Heart left ventricle (tissue), 16 donors: Measurements from ENCODE around the gene SPATA4. TPM values are rescaled to one million over a fixed set of nuclear protein-coding genes. Genes with fewer than 3 reads are reported as not detected.

Source experiments
- ATAC-seq, 4 donors: fragments of 200-7000 bp; cut with Tn5 transposase; one replicate each; pipeline ENCODE4 v1.9.1; 2020 to 2022; ENCODE audit warnings: moderate library complexity in 4 of 4, mild to moderate bottlenecking in 3 of 4, moderate number of reproducible peaks in 1 of 4
- DNase-seq, 5 donors: peaks; one replicate each; pipeline ENCODE4 v3.0.0-alpha.2; 2020
- H3K27ac ChIP-seq, 12 donors: fragments of 200-600 bp; sonication (generic) in 4 of 12; one replicate each; pipeline versions ENCODE4 v1.5.0 to v1.8.0; 2016 to 2022; ENCODE audit warnings: mild to moderate bottlenecking in 2 of 12
- H3K27me3 ChIP-seq, 9 donors: fragments of 200-600 bp; sonication (generic) in 2 of 9; one replicate each; pipeline versions ENCODE4 v1.5.1 to v1.8.0; 2016 to 2022; ENCODE audit warnings: mild to moderate bottlenecking in 3 of 9
- H3K36me3 ChIP-seq, 9 donors: fragments of 200-600 bp; sonication (generic) in 2 of 9; one replicate each; pipeline versions ENCODE4 v1.5.0 to v1.8.0; 2018 to 2022; ENCODE audit warnings: mild to moderate bottlenecking in 2 of 9
- H3K4me1 ChIP-seq, 12 donors: fragments of 200-600 bp; sonication (generic) in 4 of 12; one replicate each; pipeline versions ENCODE4 v1.5.0 to v1.8.0; 2016 to 2022; ENCODE audit warnings: mild to moderate bottlenecking in 3 of 12
- H3K4me3 ChIP-seq, 12 donors: fragments of 200-600 bp; sonication (generic) in 4 of 12; one replicate each; pipeline versions ENCODE4 v1.5.0 to v1.8.0; 2017 to 2022; ENCODE audit warnings: mild to moderate bottlenecking in 9 of 12, moderate library complexity in 4 of 12
- H3K9me3 ChIP-seq, 12 donors: fragments of 200-600 bp; sonication (generic) in 4 of 12; one replicate each; pipeline versions ENCODE4 v1.5.0 to v1.8.0; 2016 to 2022; ENCODE audit warnings: mild to moderate bottlenecking in 1 of 12
- CTCF ChIP-seq, 12 donors: fragments of 200-600 bp; sonication (generic) in 4 of 12; IDR thresholded peaks; one replicate each; pipeline versions ENCODE4 v1.5.0 to v1.8.0; 2018 to 2022; ENCODE audit warnings: antibody characterized with exemption in 12 of 12, mild to moderate bottlenecking in 5 of 12
- POLR2A ChIP-seq, 2 donors: fragments of 450-650 bp; IDR thresholded peaks; one replicate each; pipeline ENCODE4 v1.6.1; 2017; ENCODE audit warnings: antibody characterized with exemption in 2 of 2, mild to moderate bottlenecking in 2 of 2, moderate library complexity in 2 of 2
- WGBS, 4 donors: extraction: QIAGEN DNeasy Blood & Tissue Kit in 2 of 4; methylation state at CpG; one replicate each; pipeline versions ENCODE4 v1.1.5 to v1.1.7; 2013 to 2018; 5-methylcytosine and 5-hydroxymethylcytosine counted together
- intact Hi-C, 10 donors: fragments of 100-400 bp; cut with DNase I; formaldehyde crosslinking; loops; one replicate each; pipeline versions ENCODE4 v1.11.1 to v1.14.2; 2022
- polyA plus RNA-seq, 2 donors: library from polyadenylated mRNA; stranded (reverse); fragments of 200-250 nt; gene quantifications; one replicate each; pipeline ENCODE4 v1.2.3, GENCODE V29; 2013
- total RNA-seq, 9 donors: library from RNA; depleted of rRNA in 2 of 9; stranded (reverse); fragments of >200 nt in 2 of 9; fragmentation: NEBNext Ultra II Directional in 3 of 9; extraction: Animal tissue kit (Norgen Biotek cat#: 25700) in 3 of 9; gene quantifications; one replicate each; pipeline versions ENCODE4 v1.1.0 to v1.2.4, GENCODE V29; 2016 to 2023
- donor health status: ischemic (EF 13 %, LVEDD 7.1; RV severe dilation, severe dysfunction).
- donor health status: healthy with polysubstance abuse.
- donor health status: DM: no; HTN: yes; CAD: no.
- donor health status: DM: no; HTN: no; CAD: no.
- donor health status: ischemic (EF 25% LVEDD 6.9; RV normal size, moderate dysfunction).
- donor health status: ischemic (EF 25% LVEDD 5.7; RV mildly dilated, moderate dysfunction).
- donor health status: healthy.
- donor health status: DM: yes; HTN: yes; CAD: no.
- donor health status: ischemic (EF 35%, LVEDD 5.7; RV mildly dilated, moderate dysfunction).
- donor health status: nonischemic (EF 11% LVEDD 7.7; RV severe dilation, severe dysfunction).
- donor health status: DM: yes; HTN: yes; CAD: no.
- donor health status: PGD.
- donor health status: ischemic (EF 29% LVEDD 5.4; RV normal size, mild dysfunction).
- donor health status: nonischemic (EF 23%, LVEDD 6.1; RV moderate dilation, normal function).

The SPATA4 gene
- total and polyA plus RNA-seq, 11 donors, result 0.25 to 0.84 (median 0.53) TPM; not detected in 4

DNA sequence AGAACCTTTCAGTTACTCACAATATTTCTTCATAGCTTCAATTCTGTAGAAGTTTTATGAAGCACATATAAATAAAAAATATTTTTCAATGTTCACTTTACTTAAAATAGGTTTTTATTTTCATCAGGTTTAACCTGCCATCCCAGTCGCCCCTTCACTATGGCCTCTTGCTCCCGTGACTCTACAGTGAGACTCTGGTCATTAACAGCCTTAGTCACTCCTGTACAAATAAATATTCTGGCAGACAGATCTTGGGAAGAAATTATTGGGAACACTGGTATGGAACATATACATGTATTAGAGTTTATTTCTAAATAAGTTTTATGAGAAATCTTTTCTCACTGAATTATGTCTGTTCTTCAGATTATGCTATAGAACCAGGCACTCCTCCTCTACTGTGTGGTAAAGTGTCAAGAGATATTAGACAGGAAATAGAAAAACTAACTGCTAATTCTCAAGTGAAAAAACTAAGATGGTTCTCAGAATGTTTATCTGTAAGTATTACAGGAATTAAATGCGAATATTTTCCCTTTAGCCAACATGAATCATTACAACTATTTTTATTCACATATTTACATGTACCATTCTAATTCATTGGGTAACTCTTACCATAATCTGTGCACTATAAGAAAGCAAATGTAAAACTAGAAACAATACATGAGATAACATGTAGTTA lies 45.6 kb downstream of the SPATA4 start:
- ATAC-seq (no peak), DNase-seq (no peak)
- no peak for TF ChIP-seq POLR2A (IDR thresholded peaks at IDR 0.05)
- no peak for TF ChIP-seq CTCF (IDR thresholded peaks at IDR 0.05)
- Histone ChIP-seq H3K27me3 (no peaks in the 10 kb centered on the region), H3K27ac (no peak overlapping the region), H3K36me3 (no peaks in the 10 kb centered on the region), H3K4me1 (peaks cover 0 to 7% (median 0%) of the 10 kb centered on the region in 12 donors), H3K4me3 (no peak overlapping the region), H3K9me3 (no peaks in the 10 kb centered on the region)
- intact Hi-C loops, result loop anchor here (1.0 to 5.0 kb wide), 9 partner anchors 45 to 192 kb away; partner anchors contain the start of gene SPATA4 (in 1 of the 10)
- WGBS, 4 donors, result 67 to 75% (median 69%) methylated on average over 3 of the region's 3 CpGs

- TF ChIP-seq POLR2A (IDR thresholded peaks at IDR 0.05) (no peak), CTCF (IDR thresholded peaks at IDR 0.05) (no peak)
- no peak for ATAC-seq
- Histone ChIP-seq H3K4me1 (no peaks in the 10 kb centered on the region), H3K27me3 (no peaks in the 10 kb centered on the region), H3K36me3 (no peaks in the 10 kb centered on the region), H3K4me3 (no peak overlapping the region), H3K27ac (no peak overlapping the region), H3K9me3 (no peaks in the 10 kb centered on the region)
- WGBS, 4 donors, result 64 to 79% (median 69%) methylated on average over 2 of the region's 2 CpGs
- no peak for DNase-seq
- intact Hi-C loops, result no loop called here
Measured at GRCh38 chr4:176142253-176142652, 53.1 kb downstream of the SPATA4 start.

DNA sequence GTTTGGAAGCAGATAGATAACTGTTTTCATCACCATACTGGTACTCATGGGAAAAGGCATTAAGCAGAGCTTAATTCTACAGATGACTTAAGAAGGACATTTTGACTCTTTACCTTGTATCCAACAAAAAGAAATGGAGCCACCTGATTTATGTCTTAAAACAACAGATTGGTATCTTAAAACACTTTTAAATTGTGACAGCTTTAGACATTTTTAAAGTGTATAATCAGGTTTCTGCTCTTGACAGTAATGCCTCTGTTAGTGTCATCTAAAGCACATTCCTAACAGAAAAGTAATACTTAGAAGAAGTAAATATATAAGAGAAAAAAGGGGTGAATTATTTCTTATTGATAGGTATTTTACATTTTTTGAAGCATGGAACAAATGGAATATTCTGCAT lies 55.9 kb downstream of the SPATA4 start:
- DNase-seq (no peak), ATAC-seq (no peak)
- intact Hi-C loops, result no loop called here
- Histone ChIP-seq H3K27me3 (no peaks in the 10 kb centered on the region), H3K4me1 (no peaks in the 10 kb centered on the region), H3K4me3 (no peak overlapping the region), H3K9me3 (no peaks in the 10 kb centered on the region), H3K36me3 (no peaks in the 10 kb centered on the region), H3K27ac (no peak overlapping the region)
- TF ChIP-seq POLR2A (IDR thresholded peaks at IDR 0.05) (no peak), CTCF (IDR thresholded peaks at IDR 0.05) (no peak)

- no peaks in the 10 kb centered on the region for H3K9me3 ChIP-seq
- no peaks in the 10 kb centered on the region for H3K4me1 ChIP-seq
- intact Hi-C loops, result no loop called here
Measured at GRCh38 chr4:176137631-176138030, 57.8 kb downstream of the SPATA4 start.

More at GRCh38 chr4:176137631-176138030, 57.8 kb downstream of the SPATA4 start:
- Histone ChIP-seq H3K27ac (no peak overlapping the region), H3K27me3 (no peaks in the 10 kb centered on the region), H3K36me3 (no peaks in the 10 kb centered on the region), H3K4me3 (no peak overlapping the region)
- TF ChIP-seq CTCF (IDR thresholded peaks at IDR 0.05) (no peak), POLR2A (IDR thresholded peaks at IDR 0.05) (no peak)
- ATAC-seq (no peak), DNase-seq (no peak)
